Measurements from ENCODE around the gene NLRP9. TPM values are rescaled to one million over a fixed set of nuclear protein-coding genes. Genes with fewer than 3 reads are reported as not detected.

Gene NLRP9
- total RNA-seq, 2 experiments from 2014 or later: not detected

DNA sequence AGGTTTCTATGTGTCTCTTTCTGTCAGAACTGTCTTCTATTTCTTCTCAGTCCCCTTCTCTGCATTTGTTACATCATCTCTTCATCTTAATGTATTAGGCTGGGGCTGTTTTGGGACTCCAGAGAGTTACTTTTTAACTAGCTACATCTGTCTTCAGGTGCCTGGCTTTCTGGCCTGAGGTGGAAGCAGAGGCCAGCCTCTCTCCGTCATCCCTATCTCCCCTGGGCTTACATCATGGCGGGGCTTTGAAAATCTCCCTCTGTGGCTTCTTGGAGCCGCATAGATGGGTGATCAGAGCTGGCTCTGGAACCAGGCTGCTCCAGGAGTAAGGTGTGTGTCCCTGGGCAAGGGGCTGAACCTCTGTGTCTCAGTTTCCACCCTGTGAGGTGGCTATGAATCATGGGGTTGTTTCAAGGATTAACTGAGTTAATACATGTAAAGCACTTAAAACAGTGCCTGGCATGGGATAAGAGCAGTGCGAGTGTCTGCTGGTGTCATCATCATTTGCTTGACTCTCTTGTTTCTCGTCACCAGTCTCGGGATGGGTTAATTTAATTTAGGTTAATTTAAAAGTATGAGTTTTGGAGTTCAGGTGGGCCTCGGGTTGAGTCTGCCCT, 61.2 kb downstream of the NLRP9 start:
- intact Hi-C loops (cut with micrococcal nuclease): no loop called here
- CTCF ChIA-PET: interaction anchor here (1.1 to 1.2 kb wide), 2 partner anchors 27 to 44 kb away, joined by 3 to 4 read pairs; no protein-coding TSS in a partner anchor

GRCh38 chr19:55676383-55676782, 61.8 kb downstream of the NLRP9 start:
- POLR2A ChIA-PET: interaction anchor here (0.7 to 2.2 kb wide), 4 partner anchors 10 to 41 kb away, joined by 3 to 7 read pairs (median 4); no protein-coding TSS in a partner anchor
- peaks cover 55% of the 10 kb centered on the region for H3K4me1 Mint-ChIP-seq (ENCODE audit: low read depth)
- H3K27ac Mint-ChIP-seq: peak overlapping the region; percentile 71

More for the DNA sequence above, 61.2 kb downstream of the NLRP9 start:
- no peak for TF ChIP-seq CTCF (IDR thresholded peaks at IDR 0.05)
- H3K27ac Mint-ChIP-seq: peak overlapping the region; percentile 71
- DNase-seq (no peak), ATAC-seq (no peak)
- H3K27me3 Mint-ChIP-seq: no peaks in the 10 kb centered on the region
- no peaks in the 10 kb centered on the region for H3K9me3 Mint-ChIP-seq
- POLR2A ChIA-PET: interaction anchor here (1.3 to 2.2 kb wide), 2 partner anchors 11 to 13 kb away, joined by 4 to 7 read pairs; no protein-coding TSS in a partner anchor
- peak overlapping the region; percentile 96 for H3K4me3 Mint-ChIP-seq
- peaks cover 44% of the 10 kb centered on the region for H3K36me3 Mint-ChIP-seq (ENCODE audit: low read depth)
- peaks cover 53% of the 10 kb centered on the region for H3K4me1 Mint-ChIP-seq (ENCODE audit: low read depth)

DNA sequence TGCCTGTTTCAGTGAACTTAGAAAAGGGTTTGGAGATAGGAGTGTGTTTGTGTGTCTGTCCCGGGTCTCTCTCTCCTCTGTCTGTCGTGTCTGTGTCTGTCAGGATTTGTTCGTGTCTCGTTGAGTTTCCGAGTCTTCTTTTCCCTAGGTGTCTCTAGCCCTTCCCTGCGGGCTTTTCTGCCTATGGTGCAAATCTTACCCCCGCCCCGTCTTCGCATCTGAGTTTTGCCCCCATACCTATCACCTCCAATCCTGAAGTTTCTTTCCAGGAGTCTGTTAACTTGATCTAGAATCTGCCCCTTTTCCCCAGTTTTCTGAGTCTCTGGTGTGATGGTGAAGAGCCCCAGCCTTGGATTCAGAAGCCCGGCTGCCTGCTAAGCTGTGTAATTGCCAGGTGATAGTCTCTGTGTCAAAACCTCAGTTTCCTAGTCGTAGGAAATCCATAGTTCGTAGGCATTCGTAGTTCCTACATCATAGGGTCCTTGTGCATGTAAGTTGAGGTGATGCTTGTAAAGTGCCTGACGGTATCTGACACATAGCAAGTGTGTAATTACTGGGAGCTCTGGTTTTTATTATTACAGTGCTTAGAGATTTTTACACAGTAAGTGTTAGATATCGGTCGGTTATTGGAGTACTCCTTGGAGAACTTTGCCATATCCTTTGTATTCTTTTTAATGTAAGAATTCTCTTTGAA, 62.4 kb downstream of the NLRP9 start:
- peak overlapping the region; percentile 96 for H3K27ac Mint-ChIP-seq

More at GRCh38 chr19:55676383-55676782, 61.8 kb downstream of the NLRP9 start:
- TF ChIP-seq CTCF (IDR thresholded peaks at IDR 0.05): no peak
- H3K36me3 Mint-ChIP-seq (ENCODE audit: low read depth): peaks cover 46% of the 10 kb centered on the region
- no peaks in the 10 kb centered on the region for H3K27me3 Mint-ChIP-seq
- ATAC-seq (no peak), DNase-seq (no peak)
- CTCF ChIA-PET: interaction anchor here (1.1 to 1.2 kb wide), 2 partner anchors 27 to 44 kb away, joined by 3 to 4 read pairs; no protein-coding TSS in a partner anchor
- peak overlapping the region; percentile 96 for H3K4me3 Mint-ChIP-seq
- no peaks in the 10 kb centered on the region for H3K9me3 Mint-ChIP-seq
- intact Hi-C loops (cut with micrococcal nuclease): no loop called here

GRCh38 chr19:55674841-55675660, 63.2 kb downstream of the NLRP9 start, which contains the start of gene EPN1:
Gene EPN1, plus strand, starts transcription at chr19:55675226. Its CDS starts 3,402 bp downstream, at chr19:55678628.
- H3K4me1 Mint-ChIP-seq (ENCODE audit: low read depth): peaks cover 60% of the 10 kb centered on the region
- intact Hi-C loops (cut with micrococcal nuclease): no loop called here
- ATAC-seq (peak; percentile 94), DNase-seq (peak; percentile 98)
- H3K9me3 Mint-ChIP-seq: no peaks in the 10 kb centered on the region
- ChIA-PET CTCF (interaction anchor here (0.6 kb wide), 1 partner anchor 42 kb away, joined by 3 read pairs; no protein-coding TSS in a partner anchor), POLR2A (interaction anchor here (0.7 to 2.2 kb wide), 3 partner anchors 9 to 40 kb away, joined by 3 to 13 read pairs (median 3); no protein-coding TSS in a partner anchor)
- no peaks in the 10 kb centered on the region for H3K27me3 Mint-ChIP-seq
- no peak for TF ChIP-seq CTCF (IDR thresholded peaks at IDR 0.05)
- H3K4me3 Mint-ChIP-seq: peak within 1 kb of the TSS; percentile 96
- H3K27ac Mint-ChIP-seq: peak within 1 kb of the TSS; percentile 96
- peaks cover 54% of the 10 kb centered on the region for H3K36me3 Mint-ChIP-seq (ENCODE audit: low read depth)

More for the DNA sequence above, 62.4 kb downstream of the NLRP9 start:
- intact Hi-C loops (cut with micrococcal nuclease): no loop called here
- TF ChIP-seq CTCF (IDR thresholded peaks at IDR 0.05): no peak
- ChIA-PET CTCF (interaction anchor here (1.1 to 1.2 kb wide), 2 partner anchors 28 to 43 kb away, joined by 3 to 4 read pairs; no protein-coding TSS in a partner anchor), POLR2A (interaction anchor here (0.7 to 2.2 kb wide), 4 partner anchors 10 to 41 kb away, joined by 3 to 7 read pairs (median 4); no protein-coding TSS in a partner anchor)
- ATAC-seq: no peak
- Mint-ChIP-seq H3K4me1 (ENCODE audit: low read depth) (peaks cover 58% of the 10 kb centered on the region), H3K27me3 (no peaks in the 10 kb centered on the region), H3K4me3 (peak overlapping the region; percentile 96), H3K36me3 (ENCODE audit: low read depth) (peaks cover 49% of the 10 kb centered on the region), H3K9me3 (no peaks in the 10 kb centered on the region)
- no peak for DNase-seq

Data from activated CD8-positive, alpha-beta T cell treated with anti-CD3 and anti-CD28 coated beads for 36 hours (primary cell).